GM04503 (cell line): ENCODE results near the gene TMEM190.
"Not testable (repeated sequence)": the region's sequence is repeated elsewhere in the genome, so short reads cannot be mapped to it uniquely, and the experiment has no call there.

Source experiments
- DNase-seq: peaks from one replicate; pipeline ENCODE4 v3.0.0-alpha.2; 2012; ENCODE audit warnings: low read depth

TMEM190 gene

DNA sequence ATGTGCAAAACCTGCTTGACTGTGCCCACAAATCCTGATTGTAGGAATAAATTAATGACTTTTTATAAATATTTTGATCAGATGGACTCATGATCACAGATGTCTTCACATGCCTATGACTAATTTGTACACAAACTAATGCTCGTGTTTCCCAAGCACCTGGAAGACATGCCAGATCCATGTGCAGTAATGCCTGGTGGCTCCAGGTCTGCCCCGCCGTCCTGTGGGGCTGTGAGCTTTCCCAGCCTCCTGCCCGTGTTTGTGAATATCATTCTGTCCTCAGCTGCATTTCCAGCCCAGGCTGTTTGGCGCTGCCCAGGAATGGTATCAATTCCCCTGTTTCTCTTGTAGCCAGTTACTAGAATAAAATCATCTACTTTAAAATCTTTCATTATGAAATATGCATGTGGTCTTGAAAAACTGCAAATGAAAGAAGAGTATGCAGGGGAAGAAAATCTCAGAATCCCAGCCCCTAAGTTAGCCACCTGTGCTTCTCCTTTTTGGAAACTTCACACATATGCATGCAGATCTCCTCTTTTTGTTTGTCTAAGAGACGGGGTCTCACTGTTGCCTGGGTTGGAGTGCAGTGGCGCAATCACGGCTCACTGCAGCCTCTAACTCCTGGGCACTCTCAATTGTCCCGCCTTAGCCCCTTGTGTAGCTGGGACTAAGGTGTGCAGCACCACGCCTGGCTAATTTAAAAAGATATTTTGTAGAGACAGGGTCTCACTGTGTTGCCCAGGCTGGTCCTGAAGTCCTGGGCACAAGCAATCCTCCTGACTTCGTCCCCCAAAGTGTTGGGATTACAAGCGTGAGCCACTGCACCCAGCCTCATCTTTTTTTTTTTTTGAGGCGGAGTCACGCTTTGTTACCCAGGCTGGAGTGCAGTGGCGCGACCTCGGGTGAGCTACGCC, 15.3 kb downstream of the TMEM190 start:
- DNase-seq, result no peak

DNA sequence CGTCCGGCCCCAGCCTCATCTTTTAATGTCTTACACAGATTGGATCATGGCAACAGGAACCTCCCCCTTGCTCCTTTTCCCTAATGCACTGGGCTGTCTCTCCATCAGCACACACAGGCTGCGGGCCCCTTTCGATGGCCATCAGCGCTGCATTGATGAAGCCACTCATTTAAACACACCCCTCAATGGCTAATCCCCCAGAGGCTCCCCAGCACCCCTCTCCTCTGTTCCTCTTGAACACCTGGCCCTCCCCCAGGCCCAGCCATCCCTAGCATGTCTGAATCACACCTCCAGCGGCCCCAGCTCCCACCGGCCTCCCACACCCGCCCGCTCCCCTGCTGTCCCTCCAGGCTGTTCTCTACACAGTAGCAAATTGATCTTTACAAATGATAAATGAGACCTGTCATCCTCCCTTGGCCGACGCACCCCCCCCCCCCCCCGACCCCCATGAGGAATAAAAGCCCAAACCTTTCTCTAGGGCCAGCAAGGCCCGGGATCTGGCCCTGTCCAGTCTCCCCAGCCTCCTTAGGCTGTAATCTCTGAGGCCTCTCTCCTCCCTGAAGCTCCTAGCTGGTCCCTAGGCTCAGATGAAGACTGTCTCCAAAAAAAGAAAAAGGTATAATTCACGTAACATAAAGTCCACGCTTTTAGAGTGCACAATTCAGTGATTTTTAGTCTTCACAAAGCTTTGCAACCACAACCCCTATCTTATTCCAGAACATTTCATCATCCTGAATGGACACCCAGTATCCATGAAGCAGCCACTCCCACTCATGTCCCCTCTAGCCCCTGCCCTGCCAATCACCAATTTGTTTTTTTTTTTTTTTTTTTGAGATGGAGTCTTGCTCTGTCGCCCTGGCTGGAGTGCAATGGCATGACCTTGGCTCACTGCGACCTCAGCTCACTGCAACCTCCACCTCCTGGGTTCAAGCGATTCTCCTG, 16.5 kb downstream of the TMEM190 start:
- no peak for DNase-seq

DNA sequence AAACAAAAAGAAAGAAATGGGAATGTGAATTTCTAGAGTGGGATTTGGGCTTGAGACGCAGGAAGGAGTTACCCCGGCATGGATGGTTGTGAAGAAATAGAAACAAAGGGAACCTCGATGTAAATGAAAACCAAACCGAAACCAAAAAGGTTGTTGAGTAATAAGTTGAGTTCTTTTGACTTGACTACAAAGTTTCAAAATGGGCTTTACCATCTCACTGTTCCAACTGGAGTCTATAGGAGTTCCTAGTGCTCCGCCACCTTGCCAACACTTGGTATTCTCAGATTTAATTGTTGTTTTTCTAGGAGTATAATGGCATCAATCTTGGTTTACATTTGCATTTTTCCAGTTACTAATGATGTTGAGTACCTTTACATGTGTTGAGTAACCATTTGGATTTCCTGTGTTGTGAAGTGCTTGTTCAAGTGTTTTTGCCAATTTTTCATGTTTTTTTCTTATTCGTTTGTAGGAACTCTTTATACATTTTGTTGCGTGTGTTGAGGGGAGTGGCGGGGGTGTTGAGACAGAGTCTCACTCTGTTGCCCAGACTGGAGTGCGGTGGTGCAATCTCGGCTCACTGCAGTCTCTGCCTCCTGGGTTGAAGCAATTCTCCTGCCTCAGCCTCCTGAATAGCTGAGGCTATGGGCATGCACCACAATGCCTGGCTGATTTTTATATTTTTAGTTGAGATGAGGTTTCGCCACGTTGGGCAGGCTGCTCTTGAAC, 21.7 kb downstream of the TMEM190 start:
- DNase-seq, result no peak

DNA sequence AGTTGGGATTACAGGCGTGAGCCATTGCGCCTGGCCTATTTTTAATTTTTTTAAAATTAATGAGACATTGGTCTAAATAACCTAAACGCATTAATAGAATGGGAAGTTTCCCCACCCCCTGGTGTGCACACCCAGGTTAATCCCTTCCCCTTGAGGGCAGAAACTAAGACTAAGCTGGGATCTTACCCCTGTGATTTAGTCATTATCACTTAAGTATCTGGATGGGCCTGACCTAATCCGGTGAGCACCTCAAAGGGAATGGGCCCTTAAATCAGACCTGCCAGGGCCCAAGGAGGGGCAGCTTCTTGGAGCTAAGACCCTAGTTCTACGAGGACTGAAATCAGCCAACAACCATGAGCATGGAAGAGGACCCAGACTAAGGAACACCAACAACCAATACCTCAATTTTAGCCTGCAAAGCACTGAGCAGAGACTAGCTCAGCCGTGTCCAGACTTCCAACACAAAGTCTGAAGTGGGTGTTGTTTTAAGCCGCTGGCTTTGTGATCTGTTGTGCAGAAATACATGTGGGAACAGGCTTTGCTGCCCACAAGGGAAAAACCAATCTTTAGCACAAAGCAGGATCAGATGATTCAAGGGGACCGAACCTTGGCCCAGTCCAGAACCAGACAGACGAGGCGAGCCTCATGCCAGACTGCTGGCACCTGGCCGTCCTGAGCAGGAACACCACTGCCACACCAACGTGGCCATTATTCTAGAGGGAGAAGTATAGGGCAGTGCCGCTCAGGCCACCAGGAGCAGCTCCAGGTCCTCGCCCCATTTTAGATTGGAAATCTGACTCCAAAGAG, 23.9 kb downstream of the TMEM190 start:
- DNase-seq, result no peak

DNA sequence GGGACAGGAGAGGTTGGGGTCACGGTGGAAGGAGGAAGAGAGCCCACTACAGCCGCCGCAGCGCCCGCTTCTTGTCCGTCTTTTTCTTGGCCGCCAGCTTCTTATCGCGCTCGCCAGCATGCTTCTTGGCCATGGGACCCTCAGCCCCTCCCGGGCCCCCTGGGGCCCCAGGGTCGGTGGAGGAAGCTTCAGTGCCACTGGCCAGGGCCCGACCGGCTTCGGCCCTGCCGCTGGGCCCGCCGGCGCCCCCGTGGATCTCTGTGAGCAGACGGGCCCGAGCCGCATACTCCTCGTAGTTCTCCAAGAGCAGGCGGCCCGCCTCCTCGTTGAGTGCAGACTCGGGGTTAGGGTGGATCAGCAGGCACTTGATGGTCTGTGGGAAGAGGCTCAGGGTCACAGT, 24.8 kb downstream of the TMEM190 start:
- not testable (repeated sequence) for DNase-seq

DNA sequence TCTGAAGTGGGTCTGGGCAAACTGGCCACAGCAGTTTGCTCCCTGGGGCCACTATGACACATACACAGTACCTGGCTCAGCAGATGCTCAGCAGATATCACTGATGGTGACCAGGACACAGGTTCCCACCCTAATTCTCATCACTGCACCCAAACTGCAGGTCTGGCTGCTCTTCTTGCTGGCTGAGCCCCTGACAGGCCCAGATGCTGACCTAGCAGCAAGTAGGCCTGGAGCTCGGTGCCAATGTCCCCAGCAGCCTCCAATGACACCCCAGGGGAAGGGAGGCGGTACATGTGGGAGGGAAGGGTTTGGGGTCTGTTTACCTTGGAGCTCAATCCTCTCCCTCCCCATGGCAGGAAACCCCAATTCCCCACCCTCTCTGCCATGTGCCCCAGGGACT, 25.9 kb downstream of the TMEM190 start:
- DNase-seq, result no peak

DNA sequence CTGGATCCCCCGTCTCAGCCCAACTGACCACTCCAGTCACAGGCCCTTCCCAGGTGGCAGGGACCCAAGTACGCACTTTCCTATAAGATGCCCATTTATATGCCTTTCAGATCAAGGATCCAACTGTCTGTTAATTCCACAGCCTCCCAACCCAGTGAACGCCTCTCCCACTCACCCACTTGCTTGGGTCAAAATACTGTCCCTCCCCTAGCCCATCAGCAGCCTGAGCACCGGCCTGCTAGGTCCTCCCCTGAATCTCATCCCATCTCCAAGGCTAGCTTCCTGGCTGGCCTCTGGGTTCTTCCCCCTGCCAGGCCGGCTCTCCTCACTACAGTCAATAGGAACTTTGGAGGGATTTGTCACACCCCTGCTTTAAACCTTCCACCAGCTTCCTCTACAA, 29.0 kb downstream of the TMEM190 start:
- DNase-seq, result no peak

DNA sequence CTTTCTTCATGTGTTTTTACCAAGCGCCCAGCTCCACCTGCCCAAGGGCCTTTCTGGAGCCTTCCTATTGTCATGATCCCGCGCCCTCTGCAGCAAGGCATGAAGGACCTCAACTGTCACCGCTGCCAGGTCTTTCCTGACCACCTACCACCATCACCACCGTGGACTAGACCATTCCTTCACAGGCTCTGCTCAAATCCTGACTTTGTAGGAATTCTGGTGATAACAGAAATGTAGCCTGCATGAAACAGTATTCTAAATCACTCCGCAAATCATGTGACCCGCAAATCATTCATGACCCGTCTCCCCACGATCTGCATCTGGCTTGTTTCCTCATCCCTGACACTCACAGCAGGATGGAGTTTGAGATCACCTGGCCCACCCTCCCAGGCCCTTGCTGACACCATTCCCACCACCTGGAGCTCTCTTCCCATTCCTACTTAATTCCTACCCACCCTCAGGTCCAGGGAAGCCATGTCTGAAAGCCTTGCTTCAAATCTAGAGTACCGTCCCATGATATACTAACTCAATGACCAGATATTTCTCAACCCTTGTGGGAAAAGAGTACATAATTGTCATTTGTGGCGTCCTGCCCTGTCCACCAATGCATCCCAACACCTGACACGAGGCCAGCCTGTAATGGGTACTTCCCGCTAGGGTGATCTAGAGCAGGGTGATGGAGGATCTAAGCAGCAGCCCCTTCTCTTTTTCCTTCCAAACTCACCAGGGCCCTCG, 29.6 kb downstream of the TMEM190 start:
- no peak for DNase-seq

DNA sequence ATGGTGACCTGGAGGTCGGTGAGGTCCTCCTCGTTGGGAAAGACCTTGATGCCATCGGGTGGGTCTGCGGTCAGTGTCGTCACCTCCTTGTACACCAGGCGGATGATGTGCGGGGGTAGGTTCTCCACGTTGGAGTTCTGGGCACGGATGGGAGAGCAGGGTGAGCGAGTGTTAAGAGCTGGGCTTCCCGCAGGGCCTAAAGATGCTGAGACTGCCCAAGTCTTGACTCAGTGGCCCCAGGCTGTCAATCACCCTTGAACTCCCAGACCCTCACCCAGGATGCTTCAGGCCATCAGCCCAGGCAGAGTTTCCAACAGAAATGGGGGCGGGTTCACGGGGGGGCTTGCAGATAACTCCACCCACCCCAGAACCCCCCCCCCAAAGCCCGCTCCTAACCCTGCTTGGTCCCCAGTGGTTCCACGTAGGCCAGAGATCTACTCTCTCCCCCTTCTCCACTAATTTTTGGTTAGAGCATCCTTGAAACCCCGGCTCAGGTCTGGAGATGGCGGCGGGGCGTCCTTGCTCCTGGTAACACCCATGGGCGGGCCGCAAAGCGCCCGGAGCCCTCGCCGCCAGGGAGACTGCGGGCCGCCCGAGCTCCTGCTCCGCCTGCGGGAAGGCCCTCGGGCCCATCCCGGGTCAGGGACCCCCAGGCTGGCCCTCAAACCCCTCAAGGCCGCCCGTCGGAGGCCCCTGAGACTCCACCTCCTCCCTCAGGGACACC, 30.4 kb downstream of the TMEM190 start:
- DNase-seq, result no peak

DNA sequence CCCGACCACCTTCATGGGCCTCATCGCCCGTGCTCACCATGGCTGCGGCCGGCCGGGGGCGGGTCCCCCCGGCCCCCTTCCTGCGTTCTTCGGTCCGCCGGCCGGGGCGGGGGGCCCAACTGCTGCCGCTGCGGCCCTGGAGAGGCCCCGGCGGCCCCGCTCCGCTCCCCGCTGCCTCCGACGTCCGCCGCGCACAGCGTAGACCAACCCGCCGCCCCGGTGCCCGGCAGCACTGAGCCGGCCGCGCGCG, 30.8 kb downstream of the TMEM190 start, which contains the start of gene UBE2S:
UBE2S (minus strand) TSS at position 239 of the 250 bp plus-strand sequence; CDS start at position 40, 199 bp downstream.
- DNase-seq, result not testable (repeated sequence)

DNA sequence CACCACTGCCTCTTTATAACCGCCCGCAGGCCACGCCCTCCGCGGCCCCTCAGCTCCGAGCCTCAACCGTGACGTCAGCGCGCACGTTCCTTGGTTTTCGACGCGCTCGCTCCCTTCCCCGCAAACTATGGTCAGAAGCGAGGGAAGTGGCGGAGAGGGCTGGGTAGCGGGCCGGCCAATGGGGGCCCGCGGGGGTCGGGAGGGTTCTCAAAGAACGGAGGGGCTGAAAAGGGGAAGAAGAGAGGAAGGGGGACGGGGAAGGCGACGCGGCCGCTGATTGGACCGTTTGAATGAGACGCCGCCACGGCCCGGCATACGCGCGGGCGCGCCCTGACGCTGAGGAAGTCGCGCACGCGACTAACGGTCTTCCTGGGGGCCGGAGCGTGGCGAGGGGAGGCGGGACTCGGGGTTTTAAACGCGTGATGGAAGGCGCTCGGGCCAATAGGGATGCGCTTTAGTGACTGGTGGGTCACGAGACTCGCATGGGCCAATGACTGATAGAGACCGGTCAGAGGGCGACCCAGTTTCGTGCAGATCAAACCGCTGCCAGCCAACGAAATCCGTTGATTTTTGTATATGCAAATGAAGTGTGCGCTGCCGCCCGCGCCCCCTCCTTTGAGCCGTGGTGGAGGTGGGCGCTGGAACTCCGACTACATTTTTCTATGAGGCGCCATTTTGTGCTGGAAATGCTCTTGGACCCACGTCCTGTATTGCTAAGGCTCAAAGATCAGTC, 31.3 kb downstream of the TMEM190 start:
- peak; percentile 95 for DNase-seq

DNA sequence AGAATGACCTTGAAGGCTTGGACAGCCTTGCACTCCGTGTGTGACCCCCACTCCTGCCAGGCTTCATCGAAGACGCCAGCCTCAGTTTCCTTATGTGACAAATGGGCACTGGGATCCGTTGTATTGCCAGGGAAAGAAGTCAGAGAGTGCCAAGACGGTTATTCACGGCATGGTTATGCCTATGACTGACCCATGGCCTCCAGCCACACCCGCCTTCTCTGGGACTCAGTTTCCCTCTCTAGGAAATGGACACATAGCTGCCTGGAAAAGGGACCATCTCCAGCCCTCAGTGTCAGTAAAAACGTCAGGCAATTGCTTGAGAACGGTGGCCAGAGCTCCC, 31.9 kb downstream of the TMEM190 start:
- DNase-seq, result no peak

DNA sequence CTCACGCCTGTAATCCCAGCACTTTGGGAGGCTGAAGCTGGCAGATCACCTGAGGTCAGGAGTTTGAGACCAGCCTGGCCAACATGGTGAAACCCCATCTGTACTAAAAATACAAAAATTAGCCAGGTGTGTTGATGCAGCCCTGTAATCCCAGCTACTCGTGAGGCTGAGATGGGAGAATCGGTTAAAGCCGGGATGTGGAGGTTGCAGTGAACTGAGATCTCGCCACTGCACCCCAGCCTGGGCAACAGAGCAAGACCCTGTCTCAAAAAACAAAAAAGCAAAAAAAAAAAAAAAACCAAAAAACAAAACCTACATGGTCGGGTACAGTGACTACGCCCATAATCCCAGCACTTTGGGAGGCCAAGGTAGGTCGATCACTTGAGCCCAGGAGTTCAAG, 32.6 kb downstream of the TMEM190 start:
- not testable (repeated sequence) for DNase-seq

DNA sequence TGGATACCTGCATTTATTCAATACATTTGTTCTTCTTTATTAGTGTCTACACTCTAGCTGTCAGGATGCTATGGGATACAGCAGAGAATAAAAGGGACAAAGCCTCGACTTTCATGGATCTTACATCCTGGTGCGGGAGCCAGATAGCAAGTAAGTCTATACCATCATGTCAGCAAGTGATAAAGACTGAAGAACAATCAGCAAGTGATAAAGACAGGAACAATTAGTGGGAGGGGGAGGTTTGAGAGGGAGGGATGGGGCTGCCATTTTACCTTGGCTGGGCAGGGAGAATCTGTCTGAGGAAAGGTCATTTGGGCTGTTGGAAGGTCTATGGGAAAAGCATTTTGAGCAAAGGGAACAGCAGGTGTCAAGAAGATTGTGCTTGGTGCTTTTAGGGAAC, 33.5 kb downstream of the TMEM190 start:
- DNase-seq, result no peak

DNA sequence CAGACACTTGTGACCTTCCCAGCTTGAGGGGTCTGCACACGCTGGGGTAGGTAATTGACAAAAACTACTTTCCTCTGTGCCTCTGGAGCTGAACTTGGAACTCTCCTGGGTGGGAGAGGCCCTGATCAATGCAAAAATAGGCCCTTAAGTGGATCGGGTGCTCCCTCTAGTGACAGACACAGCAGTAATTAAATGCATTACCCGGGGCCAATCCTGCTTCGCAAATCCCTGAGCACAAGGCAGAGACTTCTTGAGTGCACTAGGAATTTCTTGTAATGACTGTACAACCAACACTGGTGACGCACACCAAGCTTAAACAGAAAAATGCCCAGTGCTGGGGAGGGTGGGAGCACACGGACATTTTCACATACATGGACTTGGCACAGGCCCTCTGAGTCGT, 41.6 kb downstream of the TMEM190 start:
- peak; percentile 54 for DNase-seq

DNA sequence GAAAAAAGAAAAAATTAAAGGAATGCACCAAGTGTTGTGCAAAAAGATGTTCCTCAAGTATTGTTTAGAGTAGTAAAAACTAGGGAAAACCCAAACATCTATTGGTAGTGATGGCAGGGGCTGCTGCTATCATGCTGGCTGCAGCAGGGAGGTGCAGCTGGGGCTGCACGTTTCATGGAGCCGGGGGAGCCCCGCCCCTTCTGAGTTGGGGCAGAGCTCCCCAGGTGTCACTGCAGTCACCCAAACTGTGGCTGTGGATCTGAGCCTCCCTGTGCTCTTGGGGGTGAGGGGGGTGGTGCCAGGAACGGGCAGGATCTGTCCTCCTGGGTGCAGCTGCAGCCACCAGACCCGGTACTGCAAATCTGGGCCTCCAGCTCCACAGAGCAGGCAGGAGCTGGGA, 42.5 kb downstream of the TMEM190 start:
- no peak for DNase-seq

DNA sequence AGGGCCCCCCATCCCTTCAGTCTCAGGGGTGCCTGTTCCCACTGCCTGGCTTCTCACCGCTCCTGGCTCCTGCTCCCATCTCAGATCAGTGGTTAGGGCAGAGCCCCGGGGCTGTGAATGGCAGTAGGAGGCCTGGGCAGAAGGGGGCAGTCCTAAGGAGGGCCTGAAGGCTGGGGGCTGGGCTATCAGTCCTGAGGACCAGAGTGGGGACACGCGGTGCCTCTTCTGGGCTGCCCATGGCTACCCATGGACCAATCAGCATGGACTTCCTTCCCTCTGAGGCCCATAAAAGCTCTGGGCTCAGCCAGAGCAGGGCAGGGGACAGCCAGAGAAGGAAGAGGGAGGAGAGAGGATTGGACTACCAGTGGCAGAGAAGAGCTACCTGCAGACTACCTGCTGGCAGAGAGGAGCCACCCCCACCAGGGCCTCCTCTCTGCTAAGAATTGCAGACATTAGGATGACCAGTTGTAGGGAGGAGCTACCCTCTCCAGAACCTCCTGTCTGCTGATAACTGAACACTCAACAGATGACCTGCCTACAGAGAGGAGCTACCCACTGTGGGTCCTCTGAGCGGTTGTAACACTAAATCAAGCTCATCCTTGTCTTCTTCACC, 43.1 kb downstream of the TMEM190 start:
- DNase-seq, result no peak

DNA sequence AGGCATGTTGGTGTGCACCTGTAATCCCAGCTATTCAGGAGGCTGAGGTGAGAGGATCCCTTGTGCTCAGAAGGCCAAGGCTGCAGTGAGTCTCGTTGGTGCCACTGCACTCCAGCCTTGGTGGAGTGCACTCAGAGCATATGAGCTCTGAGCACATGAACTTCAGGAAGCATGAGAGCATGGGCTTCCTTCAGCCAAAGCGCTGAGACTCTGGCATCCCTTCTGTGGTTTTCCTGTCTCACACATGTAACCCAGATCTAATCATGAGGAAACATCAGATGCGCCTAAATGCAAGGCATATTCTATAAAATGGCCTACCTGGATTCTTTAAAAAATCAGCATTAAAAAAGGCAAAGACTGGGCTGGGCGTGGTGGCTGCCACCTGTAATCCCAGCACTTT, 44.7 kb downstream of the TMEM190 start:
- DNase-seq, result not testable (repeated sequence)
